HG03571 (cell line): Measurements from ENCODE around the gene METTL9.
A peak's percentile ranks its signal among the peaks of the same experiment; 100 is the strongest.
"Not testable (repeated sequence)": the region's sequence is repeated elsewhere in the genome, so short reads cannot be mapped to it uniquely, and the experiment has no call there.

ENCODE experiments used
- ATAC-seq: cut with Tn5 transposase; IDR thresholded peaks from one replicate; pipeline ENCODE4 v1.9.1; 2021; ENCODE audit not compliant: unreplicated experiment

Gene METTL9

GRCh38 chr16:21573506-21573905 is 25.9 kb upstream of the METTL9 start:
- ATAC-seq = not testable (repeated sequence)

DNA sequence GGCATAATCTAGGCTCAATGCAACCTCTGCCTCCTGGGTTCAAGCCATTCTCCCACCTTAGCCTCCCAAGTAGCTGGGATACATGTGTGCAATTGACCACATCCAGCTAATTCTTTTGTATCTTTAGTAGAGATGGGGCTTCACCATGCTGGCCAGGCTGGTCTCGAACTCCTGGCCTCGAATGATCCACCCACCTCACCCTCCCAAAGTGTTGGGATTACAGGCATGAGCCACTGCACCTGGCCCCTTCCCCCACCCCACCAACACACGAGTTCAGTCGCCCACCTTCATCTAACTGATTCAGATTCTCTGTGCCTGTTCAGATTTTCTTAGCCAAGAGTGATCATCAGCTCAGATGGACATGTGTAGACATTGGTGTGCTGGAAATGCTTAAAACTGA is 25.0 kb upstream of the METTL9 start:
- ATAC-seq = no peak

DNA sequence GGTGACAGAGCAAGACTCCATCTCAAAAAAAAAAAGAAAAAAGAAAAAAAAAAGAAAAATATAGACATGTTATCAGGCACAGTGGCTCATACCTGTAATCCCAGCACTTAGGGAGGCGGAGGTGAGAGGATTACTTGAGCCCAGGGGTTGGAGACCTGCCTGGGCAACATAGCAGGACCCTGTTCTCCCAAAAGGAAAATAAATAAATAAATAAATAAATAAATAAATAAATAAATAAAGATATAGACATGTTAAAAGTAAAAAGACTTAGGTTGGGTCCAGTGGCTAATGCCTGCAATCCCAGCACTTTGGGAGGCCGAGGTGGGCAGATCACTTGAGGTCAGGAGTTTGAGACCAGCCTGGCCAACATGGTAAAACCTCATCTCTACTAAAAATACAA is 23.1 kb upstream of the METTL9 start:
- ATAC-seq = not testable (repeated sequence)

DNA sequence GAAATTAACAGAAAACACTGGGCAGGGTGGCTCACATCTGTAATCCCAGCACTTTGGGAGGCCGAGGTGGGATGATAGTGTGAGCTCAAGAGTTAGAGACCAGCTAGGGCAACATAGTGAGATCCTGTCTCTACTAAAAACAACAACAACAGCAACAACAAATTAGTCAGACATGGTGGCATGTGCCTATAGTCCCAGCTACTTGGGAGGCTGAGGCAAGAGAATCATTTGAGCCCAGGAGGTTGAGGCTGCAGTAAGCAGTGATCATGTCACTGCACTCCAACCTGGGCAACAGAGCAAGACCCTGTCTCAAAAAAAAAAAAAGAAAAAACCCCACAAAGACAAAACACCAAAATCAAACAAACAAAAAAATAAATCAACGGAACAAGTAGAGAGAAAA is 21.9 kb upstream of the METTL9 start:
- ATAC-seq = not testable (repeated sequence)

DNA sequence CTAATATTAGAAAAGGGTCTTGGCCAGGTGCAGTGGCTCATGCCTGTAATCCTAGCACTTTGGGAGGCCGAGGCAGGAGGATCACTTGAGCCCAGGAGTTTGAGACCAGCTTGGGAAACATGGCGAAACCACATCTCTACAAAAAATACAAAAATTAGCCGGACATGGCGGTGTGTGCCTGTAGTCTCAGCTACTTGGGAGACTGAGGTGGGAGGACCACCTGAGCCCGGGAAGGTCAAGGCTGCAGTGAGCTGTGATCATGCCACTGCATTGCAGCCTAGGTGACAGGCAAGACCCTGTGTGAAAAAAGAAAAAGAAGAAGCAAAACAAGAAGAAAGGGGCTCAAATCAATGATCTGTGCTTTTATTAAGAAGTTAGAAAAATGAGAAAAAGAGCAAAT is 21.1 kb upstream of the METTL9 start:
- not testable (repeated sequence) for ATAC-seq

GRCh38 chr16:21580131-21580530 is 19.2 kb upstream of the METTL9 start:
- not testable (repeated sequence) for ATAC-seq

DNA sequence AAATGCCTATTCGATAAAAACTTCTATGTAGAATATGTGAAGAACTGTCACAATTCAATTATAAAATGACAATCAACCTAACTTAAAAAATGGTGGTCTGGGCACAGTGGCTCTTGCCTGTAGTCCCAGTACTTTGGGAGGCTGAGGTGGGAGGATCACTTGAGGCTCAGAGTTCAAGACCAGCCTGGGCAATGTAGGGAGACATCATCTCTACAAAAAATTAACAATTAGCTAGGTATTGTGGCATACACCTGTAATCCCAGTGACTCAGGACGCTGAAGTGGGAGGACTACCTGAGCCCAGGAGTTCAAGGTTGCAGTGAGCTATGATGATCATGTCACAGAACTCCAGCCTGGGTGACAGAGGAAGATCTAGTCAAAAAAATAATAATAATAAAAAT is 18.6 kb upstream of the METTL9 start:
- no peak for ATAC-seq

- no peak for ATAC-seq
Measured at GRCh38 chr16:21584817-21585216, 14.6 kb upstream of the METTL9 start.

GRCh38 chr16:21588593-21588992 is 10.8 kb upstream of the METTL9 start:
- ATAC-seq = not testable (repeated sequence)

GRCh38 chr16:21589551-21589950 is 9.8 kb upstream of the METTL9 start:
- no peak for ATAC-seq

GRCh38 chr16:21590287-21590686 is 9.1 kb upstream of the METTL9 start:
- ATAC-seq = no peak

- no peak for ATAC-seq
Measured at GRCh38 chr16:21590796-21591195, 8.6 kb upstream of the METTL9 start.

DNA sequence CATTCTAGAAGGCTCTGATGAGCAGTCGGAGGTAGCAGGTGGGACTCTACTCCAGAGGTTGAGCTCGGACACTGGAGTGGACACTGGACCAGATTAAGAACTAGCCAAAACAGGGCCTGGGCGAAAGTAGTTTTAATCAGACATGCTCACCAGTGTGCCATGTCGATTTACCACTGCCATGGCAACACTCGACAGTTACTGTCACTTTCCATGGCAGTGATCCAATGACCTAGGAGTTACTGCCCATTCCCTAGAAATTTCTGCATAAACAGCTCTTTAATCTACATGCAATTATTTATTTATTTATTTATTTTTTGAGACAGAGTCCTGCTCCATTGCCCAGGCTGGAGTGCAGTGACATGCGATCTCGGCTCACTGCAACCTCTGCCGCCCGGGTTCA is 7.2 kb upstream of the METTL9 start:
- ATAC-seq = no peak

DNA sequence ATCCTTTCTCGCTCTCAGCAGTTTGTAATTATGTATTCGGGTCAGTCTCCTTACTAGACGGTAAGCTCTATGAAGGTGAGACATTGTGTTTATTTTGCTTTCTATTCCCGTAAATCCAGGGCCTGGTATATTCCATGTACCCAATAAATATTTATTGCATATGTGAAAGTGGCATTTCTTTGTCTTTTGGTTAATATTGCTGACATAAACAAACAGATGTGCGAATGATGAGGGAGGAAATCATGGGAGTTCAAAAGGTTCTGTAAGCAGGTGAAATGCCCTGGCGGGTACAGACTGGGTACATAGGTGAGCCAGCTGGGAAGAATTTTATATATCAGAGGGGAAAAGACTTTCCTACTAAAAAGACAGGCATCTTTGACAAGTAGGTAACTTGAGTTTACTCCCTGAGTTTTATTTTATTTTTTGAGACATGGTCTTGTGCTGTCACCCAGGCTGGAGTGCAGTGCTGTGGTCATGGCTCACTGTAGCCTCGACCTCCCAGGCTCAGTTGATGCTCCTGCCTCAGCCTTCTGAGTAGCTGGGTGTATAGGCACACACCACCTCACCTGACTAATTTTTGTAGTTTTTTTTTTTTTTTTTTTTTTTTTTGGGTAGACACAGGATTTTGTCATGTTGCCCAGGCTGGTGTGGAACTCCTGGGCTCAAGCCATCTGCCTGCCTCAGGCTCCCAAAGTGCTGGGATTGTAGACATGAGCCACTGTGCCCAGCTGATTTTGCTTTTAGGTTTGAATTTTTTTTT is 5.7 kb upstream of the METTL9 start:
- no peak for ATAC-seq

- no peak for ATAC-seq
Measured at GRCh38 chr16:21597561-21598030, 1.8 kb upstream of the METTL9 start.

DNA sequence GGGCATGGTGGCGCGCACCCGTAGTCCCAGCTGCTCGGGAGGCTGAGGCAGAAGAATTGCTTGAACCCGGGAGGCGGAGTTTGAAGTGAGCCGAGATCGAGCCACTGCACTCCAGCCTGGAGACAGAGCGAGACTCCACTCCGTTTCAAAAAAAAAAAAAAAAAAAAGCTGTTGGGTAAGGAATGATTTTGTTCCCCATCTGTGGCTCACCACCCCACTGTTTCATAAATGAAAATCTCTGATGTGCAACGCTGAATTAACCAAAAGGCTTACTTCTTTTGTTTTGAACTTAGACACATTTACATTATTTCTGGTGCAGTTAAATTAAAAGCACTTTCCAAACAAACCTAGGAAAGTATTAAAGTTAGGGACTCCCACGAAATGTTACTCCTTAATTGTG is 1.2 kb upstream of the METTL9 start:
- no peak for ATAC-seq

GRCh38 chr16:21598701-21599121 is 666 bp upstream of the METTL9 start:
- ATAC-seq = no peak

GRCh38 chr16:21600031-21600773 is 825 bp downstream of the METTL9 start:
- ATAC-seq = peak; percentile 25

GRCh38 chr16:21602785-21603184 is 3.4 kb downstream of the METTL9 start:
- ATAC-seq = no peak

- ATAC-seq = no peak
Measured at GRCh38 chr16:21603928-21604327, 4.6 kb downstream of the METTL9 start.

- not testable (repeated sequence) for ATAC-seq
Measured at GRCh38 chr16:21605848-21606247, 6.5 kb downstream of the METTL9 start.

DNA sequence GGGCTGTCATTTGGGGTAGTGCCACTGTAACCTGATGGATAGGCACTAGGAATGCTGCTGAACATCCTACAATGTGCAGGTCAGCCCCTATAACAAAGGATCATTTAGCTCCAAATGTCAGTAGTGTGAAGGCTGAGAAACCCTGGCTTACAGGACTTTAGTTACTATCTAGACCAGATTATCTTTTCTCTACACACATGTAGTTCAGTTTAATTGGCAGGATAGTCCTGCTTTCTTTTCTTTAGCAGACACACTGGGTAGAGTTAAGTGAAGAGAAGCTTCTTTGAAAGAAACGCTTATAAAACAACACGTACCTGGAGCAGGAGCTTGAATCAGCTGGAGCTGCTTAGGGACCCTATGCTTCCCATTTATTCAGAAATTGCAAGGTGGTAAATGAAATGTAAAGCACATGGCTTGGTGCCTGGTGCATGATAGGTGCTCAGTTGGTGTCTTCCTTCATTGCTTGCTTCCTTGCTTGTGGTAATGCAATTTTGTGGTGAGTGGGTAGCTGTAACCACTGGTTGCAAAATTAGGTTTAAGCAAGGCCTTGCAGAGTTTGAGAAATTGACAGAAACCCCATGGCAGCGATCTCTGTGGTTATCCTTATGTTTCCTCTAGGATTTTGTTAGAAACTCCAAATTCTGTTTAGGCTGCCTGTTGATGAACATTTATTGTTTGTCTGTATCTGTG is 9.4 kb downstream of the METTL9 start:
- no peak for ATAC-seq
